Measurements from ENCODE around the gene POLR1A. TPM values are rescaled to one million over a fixed set of nuclear protein-coding genes. Genes with fewer than 3 reads are reported as not detected.
A peak's percentile ranks its signal among the peaks of the same experiment; 100 is the strongest.

The POLR1A gene
- total RNA-seq, 1 donor: 33.7 TPM

- TF ChIP-seq CTCF (IDR thresholded peaks at IDR 0.05; ENCODE audit: insufficient read depth, low read depth, low read length): no peak
- DNase-seq (ENCODE audit: low read depth): no peak
- H3K4me3 ChIP-seq (ENCODE audit: low read depth, low read length): no peak overlapping the region
These were observed 115.6 kb downstream of the POLR1A start for GRCh38 chr2:85990084-85990483.

DNA sequence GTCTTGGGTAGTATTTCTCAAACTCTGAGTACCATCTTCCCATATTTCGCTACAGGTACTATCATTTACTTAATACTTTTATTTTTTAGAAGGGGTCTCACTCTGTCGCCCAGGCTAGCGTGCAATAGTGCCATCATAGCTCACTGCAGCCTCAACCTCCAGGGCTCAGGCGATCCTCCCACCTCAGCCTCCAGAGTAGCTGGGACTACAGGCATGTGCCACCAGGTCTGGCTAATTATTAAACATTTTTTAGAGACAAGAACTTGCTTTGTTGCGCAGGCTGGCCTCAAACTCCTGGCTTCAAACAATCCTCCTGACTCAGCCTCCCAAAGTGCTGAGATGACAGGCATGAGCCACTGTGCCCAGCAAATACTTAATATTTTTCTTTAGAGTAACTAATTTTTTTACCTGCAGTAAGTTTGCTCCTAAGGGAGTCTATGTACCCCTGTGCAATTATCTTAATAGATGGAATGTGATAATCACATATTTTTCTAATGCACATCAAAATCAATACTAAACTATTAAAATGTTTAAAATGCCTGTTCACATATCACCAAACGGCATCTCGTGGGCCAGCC is 116.3 kb downstream of the POLR1A start:
- DNase-seq (ENCODE audit: low read depth): no peak
- no peak for TF ChIP-seq CTCF (IDR thresholded peaks at IDR 0.05; ENCODE audit: insufficient read depth, low read depth, low read length)
- H3K4me3 ChIP-seq (ENCODE audit: low read depth, low read length): no peak overlapping the region

DNA sequence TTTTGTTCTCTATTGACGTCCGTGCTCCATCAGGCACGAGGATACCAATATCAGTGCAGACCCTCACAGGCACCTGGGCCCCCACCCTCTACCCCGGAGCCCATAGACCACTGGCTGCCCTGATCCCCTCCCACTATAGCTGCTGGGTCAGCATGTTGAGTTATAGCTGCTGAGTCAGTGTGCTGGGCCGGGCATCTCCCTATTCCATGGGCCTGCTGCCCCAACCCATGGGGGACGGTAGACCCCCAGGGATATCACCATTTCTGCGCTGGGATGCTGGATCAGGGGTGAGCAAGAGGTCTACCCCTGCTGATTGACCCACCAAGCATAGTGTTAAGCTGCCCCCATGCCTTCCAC is 116.8 kb downstream of the POLR1A start:
- DNase-seq (ENCODE audit: low read depth): no peak
- H3K4me3 ChIP-seq (ENCODE audit: low read depth, low read length): no peak overlapping the region
- TF ChIP-seq CTCF (IDR thresholded peaks at IDR 0.05; ENCODE audit: insufficient read depth, low read depth, low read length): no peak

DNA sequence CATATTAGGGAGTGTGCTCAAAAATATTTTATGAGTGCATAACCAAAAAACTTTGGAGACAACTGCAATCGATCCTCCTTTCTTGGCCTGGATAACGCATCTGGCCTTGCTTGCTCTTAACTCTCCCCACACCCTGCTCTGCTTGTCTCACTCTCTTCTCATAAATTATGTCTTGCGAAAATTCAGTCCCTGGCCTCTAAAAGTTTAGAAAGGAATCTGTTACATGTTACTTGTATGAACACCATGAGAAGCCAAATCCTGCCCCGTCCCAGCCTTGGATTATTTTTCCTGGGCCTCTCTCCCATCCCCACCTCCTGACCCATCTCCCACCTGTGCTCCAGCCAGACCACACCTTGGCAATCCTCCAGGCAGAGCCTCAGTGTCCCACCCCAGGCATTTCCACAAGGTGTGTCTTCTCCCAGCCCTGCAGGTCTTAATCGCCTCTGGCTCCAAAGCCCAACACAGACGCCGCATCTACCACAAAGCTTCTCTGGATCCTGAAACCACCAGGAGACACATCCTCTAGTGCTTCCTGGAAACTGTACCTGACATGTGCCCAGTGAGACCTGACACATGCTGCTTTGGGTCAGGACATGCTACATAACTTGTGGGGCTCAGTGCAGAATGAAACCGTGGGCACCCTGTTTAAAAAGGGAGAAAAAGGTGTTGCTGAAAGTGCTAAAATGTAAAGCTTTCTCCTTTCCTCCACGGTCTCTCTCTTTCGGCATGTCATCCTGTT is 117.3 kb downstream of the POLR1A start:
- no peak for TF ChIP-seq CTCF (IDR thresholded peaks at IDR 0.05; ENCODE audit: insufficient read depth, low read depth, low read length)
- peak; percentile 82 for DNase-seq (ENCODE audit: low read depth)
- no peak overlapping the region for H3K4me3 ChIP-seq (ENCODE audit: low read depth, low read length)

DNA sequence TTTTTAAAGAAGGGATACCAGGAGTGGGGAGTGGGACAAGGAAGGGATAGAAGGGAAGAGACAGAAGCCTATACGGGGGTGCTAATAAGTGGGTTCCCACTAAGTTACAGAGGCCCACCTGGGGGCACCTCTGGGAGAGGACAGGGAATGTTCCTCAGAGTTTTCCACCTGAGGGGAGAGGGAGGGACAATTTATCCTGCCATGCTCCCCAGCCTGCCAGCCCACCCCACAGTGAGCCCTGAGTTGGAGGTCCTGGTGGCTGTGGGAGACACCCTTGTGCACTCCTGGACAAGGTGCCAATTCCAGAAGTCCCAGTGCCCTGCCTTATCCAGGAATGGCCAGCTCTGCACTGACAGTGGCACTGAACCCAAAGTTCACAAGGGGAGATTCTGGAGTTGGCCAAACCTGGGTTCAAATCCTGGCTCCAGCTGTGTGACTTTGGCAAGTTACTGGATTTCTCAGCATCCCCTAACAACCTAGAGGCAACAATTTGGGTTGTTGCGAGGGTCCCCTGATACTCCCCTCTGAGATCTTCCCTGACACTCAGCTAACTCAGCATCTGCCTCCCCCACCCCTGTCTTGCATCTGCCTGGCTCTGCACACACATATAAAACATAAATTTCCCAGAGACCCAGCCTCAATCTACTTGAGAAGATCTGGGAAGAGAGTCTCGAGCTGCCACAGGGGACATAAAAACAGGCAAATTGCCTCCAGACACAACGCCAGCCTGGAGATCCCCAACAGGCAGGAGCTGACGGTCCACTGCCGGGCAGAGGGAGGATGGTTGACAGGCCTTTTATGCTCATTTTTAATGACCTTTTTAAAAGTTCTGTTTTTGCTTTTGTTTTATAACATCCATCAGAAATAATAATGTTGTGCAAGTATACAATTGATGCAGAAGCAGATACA is 118.2 kb downstream of the POLR1A start:
- DNase-seq (ENCODE audit: low read depth): no peak
- H3K4me3 ChIP-seq (ENCODE audit: low read depth, low read length): no peak overlapping the region
- TF ChIP-seq CTCF (IDR thresholded peaks at IDR 0.05; ENCODE audit: insufficient read depth, low read depth, low read length): no peak

- TF ChIP-seq CTCF (IDR thresholded peaks at IDR 0.05; ENCODE audit: insufficient read depth, low read depth, low read length): no peak
- DNase-seq (ENCODE audit: low read depth): no peak
- no peak overlapping the region for H3K4me3 ChIP-seq (ENCODE audit: low read depth, low read length)
These were observed 119.6 kb downstream of the POLR1A start for GRCh38 chr2:85986121-85986520.

Data from fibroblast of villous mesenchyme (primary cell).